ENCODE data around the gene UHRF2. TPM values are rescaled to one million over a fixed set of nuclear protein-coding genes. Genes with fewer than 3 reads are reported as not detected.
A peak's percentile ranks its signal among the peaks of the same experiment; 100 is the strongest.
"Not testable (repeated sequence)": the region's sequence is repeated elsewhere in the genome, so short reads cannot be mapped to it uniquely, and the experiment has no call there.

The UHRF2 gene
- total RNA-seq, 1 donor, result 50.9 TPM

DNA sequence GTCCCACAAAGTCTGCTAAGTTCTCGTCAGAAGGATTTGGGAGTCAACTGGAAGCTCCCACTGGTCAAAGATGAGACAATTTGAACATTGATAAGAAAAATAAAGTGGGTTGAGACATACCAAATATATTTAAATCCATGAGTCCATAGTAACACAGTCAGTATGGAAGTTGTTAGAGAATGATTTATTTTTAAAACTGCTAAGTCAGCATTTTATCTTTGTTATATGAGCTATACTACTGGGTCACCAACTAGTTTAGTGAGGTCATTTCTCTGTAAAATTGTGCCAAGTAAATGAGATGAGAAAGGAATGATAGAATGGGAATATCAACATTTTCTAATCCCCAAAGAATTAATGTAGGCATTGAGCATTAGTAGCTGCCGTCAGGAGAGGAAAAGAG lies 60.2 kb downstream of the UHRF2 start:
- no peak for DNase-seq (ENCODE audit: low read depth in 2 of 3, low spot score in 2 of 3)

DNA sequence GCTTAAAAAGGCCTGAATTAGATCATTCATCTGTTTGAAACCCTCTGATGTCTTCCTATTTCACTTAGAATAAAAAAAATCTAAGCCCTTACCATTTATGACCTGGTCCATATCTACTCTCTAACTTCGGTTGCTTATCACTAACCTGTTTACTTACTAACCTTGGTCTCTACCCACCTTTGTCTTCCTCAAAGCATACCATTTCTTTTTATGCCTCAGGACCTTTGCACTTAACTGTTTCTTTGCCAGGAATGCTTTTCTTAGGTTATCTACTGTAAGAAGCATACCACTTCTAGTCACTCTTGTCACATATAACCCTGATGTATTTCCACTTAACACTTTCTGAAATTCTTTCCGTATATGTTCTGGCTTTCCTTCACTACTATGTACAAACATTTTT lies 67.0 kb downstream of the UHRF2 start:
- no peak for DNase-seq (ENCODE audit: low read depth in 2 of 3, low spot score in 2 of 3)

DNA sequence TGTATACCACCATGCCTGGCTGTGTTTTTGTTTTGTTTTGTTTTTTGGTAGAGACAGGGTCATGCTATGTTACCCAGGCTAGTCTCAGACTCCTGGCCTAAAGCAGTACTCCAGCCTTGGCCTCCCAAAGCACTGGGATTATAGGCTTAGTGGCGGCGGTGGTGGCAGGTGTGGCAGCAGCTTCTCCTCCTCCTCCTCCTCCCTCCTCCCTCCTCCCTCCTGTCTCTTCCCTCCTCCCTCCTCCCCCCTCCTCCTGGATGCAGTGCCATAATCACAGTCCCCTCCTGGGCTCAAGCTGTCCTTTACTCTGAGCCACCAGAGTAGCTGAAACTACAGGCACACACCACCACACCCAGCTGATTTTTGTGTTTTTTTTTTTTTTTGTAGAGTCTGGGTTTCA lies 71.2 kb downstream of the UHRF2 start:
- no peak for DNase-seq (ENCODE audit: low read depth in 2 of 3, low spot score in 2 of 3)

DNA sequence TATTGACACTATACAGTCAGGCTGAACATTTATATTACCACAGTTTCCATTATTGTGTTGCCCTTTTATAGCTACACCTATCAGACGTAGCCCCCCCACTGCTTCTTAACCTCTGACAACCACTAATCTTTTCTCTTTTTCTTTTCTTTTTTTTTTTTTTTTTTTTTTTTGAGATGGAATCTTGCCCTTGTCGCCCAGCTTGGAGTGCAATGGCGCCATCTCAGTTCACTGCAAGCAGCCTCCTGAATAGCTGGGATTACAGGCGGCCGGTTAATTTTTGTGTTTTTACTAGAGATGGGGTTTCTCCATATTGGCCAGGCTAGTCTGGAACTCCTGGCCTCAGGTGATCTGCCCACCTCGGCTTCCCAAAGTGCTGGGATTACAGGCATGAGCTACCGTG lies 75.4 kb downstream of the UHRF2 start:
- DNase-seq (ENCODE audit: low read depth in 2 of 3, low spot score in 2 of 3), result peak in 2 of 3 donors; percentile 15 to 35

DNA sequence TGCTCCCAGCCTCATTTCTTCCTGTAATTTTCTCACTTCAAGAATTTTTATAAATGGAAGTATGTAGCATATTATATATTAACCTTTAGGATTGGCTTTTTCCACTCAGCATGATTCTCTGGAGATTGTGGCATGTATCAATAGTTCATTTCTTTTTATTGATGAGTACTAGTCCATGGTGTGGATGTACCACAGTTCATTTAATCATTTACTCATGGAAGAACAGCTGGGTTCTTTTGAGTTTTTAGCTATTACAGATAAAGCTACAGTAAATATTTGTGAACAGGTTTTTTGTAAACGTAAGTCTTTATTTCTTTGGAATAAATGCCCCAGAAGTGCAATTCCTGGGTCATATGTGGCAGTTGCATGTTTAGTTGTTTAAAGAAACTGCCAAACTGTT lies 76.1 kb downstream of the UHRF2 start:
- DNase-seq (ENCODE audit: low read depth in 2 of 3, low spot score in 2 of 3), result no peak

DNA sequence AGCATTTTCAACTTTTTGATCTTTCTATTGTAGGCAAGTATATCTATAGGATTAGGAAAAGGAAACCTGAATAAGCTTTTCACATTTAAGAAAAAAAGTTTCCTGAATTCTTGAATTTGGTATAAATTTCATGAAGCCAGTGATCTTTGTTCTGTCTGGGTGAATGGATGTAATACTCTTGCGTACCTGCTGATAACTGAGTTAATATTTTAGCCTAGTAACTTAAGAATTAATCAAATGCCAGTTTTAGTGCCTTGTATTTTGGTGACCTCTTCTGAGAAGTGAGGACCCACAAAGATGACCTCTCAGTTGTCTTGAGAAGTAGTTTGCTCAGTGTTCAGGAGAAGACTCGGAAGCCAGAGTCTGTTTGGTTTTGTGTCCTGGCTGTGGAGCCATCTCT lies 77.9 kb downstream of the UHRF2 start:
- DNase-seq (ENCODE audit: low read depth in 2 of 3, low spot score in 2 of 3), result no peak

DNA sequence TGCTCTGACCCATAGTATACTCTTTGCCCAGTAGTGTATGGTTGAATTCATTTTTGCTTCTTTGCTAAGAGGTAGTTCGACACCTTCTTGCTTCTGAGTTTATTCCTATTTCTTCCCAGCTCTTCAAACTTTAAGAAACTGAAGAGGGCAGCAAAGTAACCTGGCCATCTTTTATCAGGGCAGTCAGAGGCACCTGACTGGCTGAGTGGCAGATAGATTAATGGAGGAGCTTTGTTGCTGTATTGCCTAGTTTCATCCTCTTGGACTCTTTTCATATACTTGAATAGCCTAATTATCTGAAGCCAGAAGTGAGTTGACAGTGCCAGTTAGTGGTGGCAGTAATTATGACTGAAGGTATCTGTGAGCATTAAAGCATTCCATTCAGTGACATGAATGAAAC lies 82.5 kb downstream of the UHRF2 start:
- peak in 2 of 3 donors; percentile 4 to 16 for DNase-seq (ENCODE audit: low read depth in 2 of 3, low spot score in 2 of 3)

DNA sequence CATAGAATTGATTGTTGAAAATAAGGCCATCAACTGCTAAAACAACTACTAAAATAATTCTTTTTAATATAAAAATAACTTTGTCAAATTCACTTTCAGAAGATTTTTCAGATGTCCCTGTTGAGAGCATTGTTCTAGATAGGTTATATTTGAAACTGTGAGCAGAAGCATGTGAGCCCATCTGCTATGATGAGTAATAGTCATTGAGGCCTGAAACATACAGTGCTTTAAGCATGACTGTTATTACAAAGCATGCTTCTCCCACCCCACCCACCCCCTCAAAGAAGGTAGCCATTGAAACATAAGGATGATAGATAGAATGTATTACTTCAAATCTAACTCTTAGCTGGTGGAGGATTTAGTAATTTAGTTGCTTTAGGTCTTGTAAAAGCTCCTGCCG lies 86.0 kb downstream of the UHRF2 start:
- DNase-seq (ENCODE audit: low read depth in 2 of 3, low spot score in 2 of 3), result no peak

DNA sequence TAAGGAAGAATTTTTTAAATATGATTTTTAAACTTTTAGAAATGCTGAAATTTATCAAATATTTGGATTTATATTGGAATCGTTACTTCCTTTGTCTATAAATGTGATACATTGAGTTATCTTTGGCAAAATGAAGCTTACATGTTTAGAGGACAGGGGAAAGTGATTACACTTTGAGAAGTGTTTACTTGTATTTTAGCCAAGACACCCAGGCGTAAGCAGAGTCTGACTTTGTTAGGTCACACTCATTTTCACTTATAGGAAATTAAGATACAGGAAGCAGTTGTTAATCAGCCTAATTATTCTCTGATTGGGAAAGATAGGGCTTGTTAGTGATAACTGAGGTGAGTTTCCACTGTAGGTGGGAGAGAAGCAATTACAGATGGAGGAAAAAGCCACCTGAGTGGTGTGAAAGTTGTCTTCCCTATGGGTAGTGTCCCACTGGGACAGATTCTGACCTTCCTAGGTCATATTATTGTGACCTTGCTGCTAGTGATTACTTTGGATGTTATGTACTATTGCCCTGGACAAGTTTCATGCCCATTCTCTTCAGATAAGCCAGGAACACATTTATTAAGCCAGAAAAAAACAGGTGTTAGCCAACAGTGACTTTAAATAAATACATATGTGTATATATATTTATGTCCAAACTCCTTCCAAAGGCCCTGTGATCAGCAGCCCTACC lies 88.7 kb downstream of the UHRF2 start:
- DNase-seq (ENCODE audit: low read depth in 2 of 3, low spot score in 2 of 3), result no peak

DNA sequence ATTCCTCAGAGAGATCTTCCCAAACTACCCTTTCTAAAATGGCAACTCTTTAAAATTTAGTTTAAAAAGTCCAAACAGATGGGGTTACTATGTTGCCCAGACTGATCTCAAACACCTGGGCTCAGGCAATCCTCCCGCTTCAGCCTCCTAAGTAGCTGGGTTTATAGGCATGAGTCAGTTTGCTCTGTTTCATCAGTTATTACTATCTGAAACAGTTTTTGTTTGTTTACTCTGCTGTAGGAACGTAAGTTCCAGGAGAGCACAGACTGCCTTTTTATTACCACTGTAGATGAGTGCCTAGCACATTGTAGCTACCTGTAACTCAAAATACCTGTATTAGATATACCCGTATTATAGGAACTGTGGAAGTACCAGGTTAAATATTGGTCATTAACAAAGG lies 89.4 kb downstream of the UHRF2 start:
- no peak for DNase-seq (ENCODE audit: low read depth in 2 of 3, low spot score in 2 of 3)

DNA sequence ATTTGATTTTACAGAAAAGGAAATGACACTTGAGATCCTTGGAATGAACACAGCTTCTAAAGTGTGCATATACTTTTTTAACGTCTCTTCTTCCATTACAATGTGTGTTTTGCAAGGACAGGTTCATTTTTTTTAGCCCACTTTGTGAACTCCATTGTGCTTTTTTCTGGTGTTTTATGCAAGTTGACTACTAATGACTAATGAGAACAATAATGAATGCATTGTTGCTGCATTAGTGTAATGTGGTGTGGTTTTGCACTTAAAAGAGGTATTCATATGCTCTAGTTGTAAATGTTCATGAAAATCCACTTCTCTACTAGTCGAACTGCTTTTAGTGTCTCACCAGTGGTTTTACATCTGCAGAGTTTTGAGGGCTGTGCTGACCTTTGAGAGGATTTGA lies 93.6 kb downstream of the UHRF2 start:
- DNase-seq (ENCODE audit: low read depth in 2 of 3, low spot score in 2 of 3), result no peak

DNA sequence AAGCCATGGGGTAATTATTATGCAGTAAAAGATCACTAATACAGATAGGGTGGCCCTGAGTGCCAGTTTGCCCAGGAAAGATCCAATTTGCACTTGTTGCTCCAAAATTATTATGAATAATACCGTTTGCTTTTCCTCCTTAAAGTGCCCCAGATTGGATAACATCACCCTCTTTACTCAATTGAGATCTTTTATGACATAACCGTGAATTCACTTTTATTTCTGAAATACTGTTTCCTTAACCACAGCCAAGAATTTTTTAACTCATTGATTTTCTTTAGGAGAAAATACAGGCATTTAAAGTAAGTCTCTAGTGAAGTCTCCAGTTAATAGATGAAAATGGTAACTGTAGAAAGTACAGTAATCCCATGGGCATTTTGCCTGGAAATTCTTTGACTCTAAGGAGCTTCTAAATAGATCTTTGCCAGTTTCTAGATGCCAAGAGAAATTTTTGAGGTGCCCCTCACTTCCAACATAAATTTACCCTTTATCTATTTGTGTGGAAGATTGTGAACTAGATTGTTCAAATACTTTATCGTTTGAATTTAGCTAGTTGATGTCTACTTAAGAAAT lies 99.2 kb downstream of the UHRF2 start:
- DNase-seq (ENCODE audit: low read depth in 2 of 3, low spot score in 2 of 3), result no peak

DNA sequence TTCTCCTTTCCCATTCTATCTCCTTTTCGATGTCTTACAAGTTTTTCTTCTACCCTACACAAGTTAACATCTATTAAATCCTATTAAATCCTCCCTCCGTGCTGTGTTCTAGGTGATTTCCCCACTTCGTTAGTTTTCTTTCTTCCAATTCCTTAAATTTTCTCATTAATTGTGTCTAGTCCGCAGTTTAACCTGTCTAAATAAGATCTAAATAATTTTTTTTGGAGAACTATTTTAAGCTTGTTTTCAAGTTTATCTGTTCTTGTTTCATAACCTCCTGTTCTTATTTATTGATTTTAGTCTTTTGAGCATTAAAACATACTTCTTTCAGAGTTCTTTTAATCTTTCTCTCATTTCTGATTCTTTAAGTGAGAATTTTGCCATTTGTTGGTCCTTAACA lies 109.3 kb downstream of the UHRF2 start:
- no peak for DNase-seq (ENCODE audit: low read depth in 2 of 3, low spot score in 2 of 3)

DNA sequence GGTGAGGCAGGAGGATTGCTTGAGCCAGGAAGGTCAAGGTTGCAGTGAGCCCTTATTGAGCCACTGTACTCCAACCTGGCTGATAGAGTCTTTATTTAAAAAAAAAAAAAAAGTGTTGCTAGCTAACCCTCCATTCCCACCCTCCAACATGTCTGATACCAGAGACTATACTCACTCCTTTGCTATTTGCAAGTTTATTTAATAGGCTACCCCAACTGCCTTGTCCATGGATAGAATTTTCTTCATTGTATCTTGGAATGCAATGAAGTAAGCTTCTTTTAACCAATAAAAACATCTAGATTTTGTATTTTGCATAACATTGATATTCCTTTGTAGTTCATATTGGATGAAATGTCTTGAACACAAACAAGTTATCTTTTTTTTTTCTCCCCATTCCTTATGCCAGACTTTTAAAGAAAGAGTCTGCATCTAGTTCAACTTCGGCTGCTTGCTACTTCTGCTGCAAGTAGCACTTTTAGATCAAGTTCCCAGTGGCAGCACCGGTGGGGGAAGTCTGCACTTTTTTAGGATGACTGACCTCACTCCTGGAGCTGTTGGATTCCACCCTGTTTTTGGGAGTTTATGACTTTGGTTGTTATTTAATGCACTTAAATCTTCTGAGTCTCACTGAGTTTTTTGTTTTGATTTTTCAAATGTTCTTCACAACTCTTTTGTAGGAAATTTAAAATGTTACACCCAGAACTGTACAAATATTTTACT lies 112.5 kb downstream of the UHRF2 start:
- DNase-seq (ENCODE audit: low read depth in 2 of 3, low spot score in 2 of 3), result no peak

DNA sequence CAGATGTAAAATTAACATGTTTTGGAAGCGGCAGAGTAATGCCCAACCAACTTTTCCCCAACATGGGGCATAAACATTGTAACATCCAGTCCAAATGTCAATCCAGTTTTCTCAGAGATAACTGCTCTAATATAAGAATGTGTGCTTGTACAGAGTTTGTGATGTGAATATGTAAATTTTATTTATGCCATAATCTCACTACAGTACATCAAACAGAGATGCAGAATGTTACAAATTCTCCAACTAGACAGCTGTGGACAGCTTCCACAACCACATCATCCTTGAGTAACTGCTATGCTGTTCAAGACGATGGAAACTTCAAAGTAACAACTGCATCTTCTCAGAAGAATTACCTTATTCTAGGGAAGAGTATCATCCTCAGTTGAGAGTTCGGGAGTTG lies 122.6 kb downstream of the UHRF2 start:
- no peak for DNase-seq (ENCODE audit: low read depth in 2 of 3, low spot score in 2 of 3)

DNA sequence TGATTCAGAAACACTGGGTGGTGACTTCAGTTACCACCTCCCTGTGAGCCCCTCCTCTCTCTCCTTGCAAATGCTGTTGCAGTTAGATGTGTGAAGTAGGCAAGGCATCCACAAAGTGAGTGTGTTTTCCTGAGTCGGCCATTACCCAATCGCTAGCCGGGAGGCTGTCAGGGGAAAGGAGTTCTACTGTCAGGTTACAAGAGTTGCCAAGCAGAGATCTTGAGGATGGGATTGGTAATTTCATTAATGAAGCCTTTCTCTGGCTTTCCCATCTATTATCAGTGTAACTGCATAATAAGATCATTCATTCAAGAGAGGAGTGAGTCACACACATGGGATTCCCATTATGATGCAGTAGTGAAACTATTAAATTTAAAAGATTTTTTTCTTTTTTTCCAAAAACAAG lies 125.7 kb downstream of the UHRF2 start:
- DNase-seq (ENCODE audit: low read depth in 2 of 3, low spot score in 2 of 3), result no peak

DNA sequence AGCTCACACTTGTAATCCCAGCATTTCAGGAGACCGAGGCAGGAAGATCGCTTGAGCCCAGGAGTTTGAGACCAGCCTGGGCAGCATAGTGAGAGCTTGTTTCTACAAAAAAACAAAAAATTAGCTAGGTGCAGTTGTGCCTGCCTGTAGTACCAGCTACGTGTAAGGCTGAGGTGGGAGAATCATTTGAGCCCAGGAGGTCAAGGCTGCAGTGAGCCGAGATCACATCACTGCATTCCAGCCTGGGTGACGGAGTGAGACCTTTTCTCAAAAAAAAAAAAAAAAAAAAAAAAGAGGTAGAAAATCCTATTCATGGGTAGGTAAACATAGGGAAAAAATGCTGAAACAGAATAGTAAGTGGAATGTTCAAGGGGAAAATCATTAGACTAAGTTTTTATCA lies 129.6 kb downstream of the UHRF2 start:
- not testable (repeated sequence) for DNase-seq (ENCODE audit: low read depth in 2 of 3, low spot score in 2 of 3)

DNA sequence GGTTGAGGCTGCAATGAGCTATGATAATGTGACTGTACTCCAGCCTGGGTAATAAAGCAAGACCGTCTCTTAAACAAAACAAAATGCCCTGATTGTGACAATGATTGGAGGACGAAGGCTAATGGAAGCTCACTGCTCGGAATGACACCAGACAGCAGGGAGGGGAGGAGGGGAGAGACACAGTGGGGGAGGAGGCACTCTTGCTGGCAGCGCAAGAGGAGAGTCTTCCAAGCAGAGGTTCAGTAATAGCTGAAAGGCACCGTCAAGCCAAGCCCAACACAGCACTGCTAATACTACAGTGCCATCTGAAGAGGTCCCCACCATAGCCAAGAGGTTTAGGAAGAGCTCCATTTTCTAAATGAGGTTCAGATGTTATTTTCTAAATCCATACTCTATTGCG lies 130.2 kb downstream of the UHRF2 start:
- DNase-seq (ENCODE audit: low read depth in 2 of 3, low spot score in 2 of 3), result no peak

DNA sequence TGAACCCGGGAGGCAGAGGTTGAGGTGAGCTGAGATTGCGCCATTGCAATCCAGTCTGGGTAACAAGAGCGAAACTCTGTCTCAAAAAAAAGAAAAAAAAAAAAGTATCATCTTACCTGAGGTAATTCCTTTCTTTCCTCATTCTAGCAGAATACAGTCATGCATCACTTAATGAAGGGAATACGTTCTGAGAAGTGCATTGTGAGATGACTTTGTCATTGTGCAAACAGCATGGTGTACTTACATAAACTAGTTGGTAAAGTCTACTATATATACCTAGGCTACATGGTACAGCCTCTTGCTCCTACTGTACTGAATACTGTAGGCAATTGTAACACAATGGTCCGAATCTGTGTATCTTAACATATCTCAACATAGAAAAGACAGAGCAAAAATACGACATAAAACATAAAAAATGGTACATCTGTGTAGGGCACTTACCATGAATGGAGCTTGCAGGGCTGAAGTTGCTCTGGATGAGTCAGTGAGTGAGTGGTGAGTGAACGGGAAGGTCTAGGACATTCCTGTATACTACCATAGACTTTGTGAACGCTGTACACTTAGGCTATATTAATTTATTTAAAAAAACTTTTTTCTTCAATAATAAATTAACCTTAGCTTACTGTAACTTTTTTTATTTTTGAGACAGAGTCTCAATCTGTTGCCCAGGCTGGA lies 132.2 kb downstream of the UHRF2 start:
- DNase-seq (ENCODE audit: low read depth in 2 of 3, low spot score in 2 of 3), result no peak

DNA sequence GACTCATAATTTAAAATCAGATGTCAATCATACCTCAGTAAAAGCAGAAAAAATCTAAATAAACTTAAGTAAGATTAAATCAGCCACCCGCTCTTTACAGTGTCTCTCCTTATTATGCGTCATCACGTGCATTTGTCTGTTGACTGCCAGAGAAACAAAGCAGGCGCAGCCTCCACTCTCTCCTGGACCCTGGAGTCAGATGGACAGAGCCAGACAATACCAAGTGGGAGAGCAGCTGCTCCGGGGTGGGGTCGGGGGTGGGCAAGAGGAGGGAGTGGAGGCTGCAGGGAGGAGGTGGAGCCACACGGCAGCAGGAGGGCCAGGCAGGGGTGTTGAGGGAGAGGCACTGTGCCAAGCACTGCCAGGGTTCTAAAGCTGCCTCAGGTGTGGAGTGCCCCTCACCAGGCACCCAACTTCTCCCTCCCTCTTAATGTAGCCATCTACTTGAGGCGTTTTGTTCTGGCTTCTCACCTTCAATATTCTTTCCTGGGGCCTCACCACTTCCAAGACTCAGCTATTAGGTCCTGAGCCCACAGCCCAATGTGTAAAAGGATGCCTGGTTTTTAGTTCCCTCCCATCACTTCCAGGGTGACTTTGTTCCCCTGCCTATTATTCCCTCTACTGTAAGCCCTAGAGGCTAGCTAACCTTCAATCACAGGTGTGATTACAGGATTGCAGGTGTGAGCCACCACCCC lies 136.3 kb downstream of the UHRF2 start:
- DNase-seq (ENCODE audit: low read depth in 2 of 3, low spot score in 2 of 3), result no peak

DNA sequence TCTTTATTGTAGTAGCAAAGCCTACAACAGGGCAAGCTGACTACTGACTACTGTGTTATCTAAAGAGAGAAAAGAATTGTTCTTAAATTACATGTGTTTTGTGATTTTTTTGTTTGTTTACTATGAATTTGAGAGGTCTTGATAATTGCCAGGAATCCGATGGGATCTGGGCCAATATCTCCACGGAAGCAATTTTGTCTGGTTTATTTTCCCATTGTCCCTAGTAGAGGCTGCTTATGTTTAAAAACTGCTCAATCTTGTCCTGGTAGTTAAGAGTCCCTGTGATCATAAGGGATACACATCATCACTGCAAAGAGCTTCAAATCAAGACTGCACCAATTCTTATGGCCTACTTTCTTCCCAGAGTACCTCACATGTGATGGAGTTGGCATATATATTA lies 138.1 kb downstream of the UHRF2 start:
- DNase-seq (ENCODE audit: low read depth in 2 of 3, low spot score in 2 of 3), result no peak

Measured in hematopoietic multipotent progenitor cell (in vitro differentiated cells).